Gastroesophageal sphincter (tissue), 3 donors: ENCODE measurements around the gene GRB14.

Source experiments
- CTCF ChIP-seq, 4 experiments: fragments of 200-600 bp in 2 of 4; fragments of 450-650 bp in 2 of 4; sonication (generic) in 1 of 4; IDR thresholded peaks; one replicate each; pipeline ENCODE4 v1.5.1; 2017 to 2019; ENCODE audit warnings: antibody characterized with exemption in 4 of 4, mild to moderate bottlenecking in 2 of 4, moderate library complexity in 2 of 4
- POLR2A ChIP-seq, 2 donors: fragments of 450-650 bp; IDR thresholded peaks; one replicate each; pipeline ENCODE4 v1.6.1; 2017; ENCODE audit warnings: antibody characterized with exemption in 2 of 2, mild to moderate bottlenecking in 2 of 2, moderate library complexity in 1 of 2
- POLR2AphosphoS5 ChIP-seq: sonication (generic); formaldehyde crosslinking; IDR thresholded peaks from one replicate; pipeline ENCODE4 v1.6.1; 2017; ENCODE audit warnings: antibody characterized with exemption

DNA sequence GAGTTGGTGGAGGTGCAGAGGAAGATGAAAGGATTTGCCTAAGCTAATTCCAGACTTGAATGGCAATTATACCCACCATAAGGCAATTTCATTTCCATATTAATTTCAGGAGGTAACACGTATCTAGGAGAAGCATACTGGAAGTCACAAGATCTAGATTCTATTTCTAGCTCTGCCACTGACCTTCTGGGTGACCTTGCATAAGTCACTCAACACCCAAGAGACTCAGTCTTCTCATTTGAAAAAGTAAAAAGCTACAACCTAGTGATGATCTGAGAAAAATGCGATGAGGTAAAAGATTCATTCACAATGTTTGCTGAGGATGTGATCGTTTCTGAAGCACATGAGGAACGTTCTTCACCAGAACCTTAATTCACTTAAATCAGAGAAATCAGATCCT lies 55.9 kb downstream of the GRB14 start:
- TF ChIP-seq CTCF (IDR thresholded peaks at IDR 0.05) = no peak
- TF ChIP-seq POLR2A (IDR thresholded peaks at IDR 0.05) = no peak
- TF ChIP-seq POLR2AphosphoS5 = no peak
